Naive thymus-derived CD4-positive, alpha-beta T cell (primary cell): ENCODE data around the gene POLN. TPM values are rescaled to one million over a fixed set of nuclear protein-coding genes. Genes with fewer than 3 reads are reported as not detected.
A peak's percentile ranks its signal among the peaks of the same experiment; 100 is the strongest.

Source experiments
- ATAC-seq: fragments of 150-1000 bp; cut with Tn5 transposase; 2 replicates; pipeline ENCODE4 v1.10.0; 2021; ENCODE audit warnings: mild to moderate bottlenecking, moderate library complexity
- CTCF ChIA-PET: fragments of 350-600 bp; sonication (Branson Sonifier 250); formaldehyde crosslinking; loops from one replicate; lab custom pipeline; 2021; ENCODE audit warnings: antibody characterized with exemption; lab: Charles Lee
- POLR2A ChIA-PET: fragments of 350-600 bp; sonication (Branson Sonifier 250); formaldehyde crosslinking; loops from one replicate; lab custom pipeline; 2021; ENCODE audit warnings: antibody characterized with exemption, inconsistent platforms; lab: Charles Lee
- DNase-seq, 9 donors: peaks; one replicate each; pipeline versions ENCODE4 v3.0.0 to v3.0.0-alpha.2; 2020 to 2022; ENCODE audit warnings: mixed read lengths in 1 of 9
- H3K27ac ChIP-seq: one replicate; pipeline ENCODE4 v1.7.0; 2013; ENCODE audit warnings: mild to moderate bottlenecking, low read depth, low read length, moderate library complexity
- H3K27me3 ChIP-seq, 2 donors: one replicate each; pipeline ENCODE4 v1.7.0; 2013; ENCODE audit warnings: low read length in 2 of 2, mild to moderate bottlenecking in 2 of 2, moderate library complexity in 2 of 2; ENCODE audit not compliant: control insufficient read depth in 2 of 2, insufficient read depth in 2 of 2
- H3K36me3 ChIP-seq, 3 experiments: 1 replicate in 2 of 3; 2 replicates in 1 of 3; pipeline ENCODE4 v1.7.0; 2013; ENCODE audit warnings: low read length in 3 of 3, mild to moderate bottlenecking in 3 of 3, moderate library complexity in 1 of 3; ENCODE audit not compliant: insufficient read depth in 3 of 3, control insufficient read depth in 2 of 3
- H3K4me1 ChIP-seq, 2 donors: one replicate each; pipeline ENCODE4 v1.7.0; 2013; ENCODE audit warnings: low read length in 2 of 2, mild to moderate bottlenecking in 2 of 2, moderate library complexity in 1 of 2; ENCODE audit not compliant: control insufficient read depth in 2 of 2, insufficient read depth in 2 of 2
- H3K4me3 ChIP-seq: 2 replicates; pipeline ENCODE4 v1.7.0; 2013; ENCODE audit warnings: mild to moderate bottlenecking, low read length
- H3K9me3 ChIP-seq, 3 experiments: 1 replicate in 2 of 3; 2 replicates in 1 of 3; pipeline ENCODE4 v1.7.0; 2013; ENCODE audit warnings: low read length in 3 of 3; ENCODE audit not compliant: control insufficient read depth in 2 of 3
- H3K27ac Mint-ChIP-seq, 9 donors: one replicate each; pipeline ENCODE4 v1.8.0; 2020 to 2022; ENCODE audit warnings: mixed read lengths in 9 of 9, mild to moderate bottlenecking in 8 of 9, moderate library complexity in 5 of 9, inconsistent platforms in 2 of 9
- H3K27me3 Mint-ChIP-seq, 5 donors: one replicate each; pipeline ENCODE4 v1.8.0; 2021 to 2022; ENCODE audit warnings: mixed read lengths in 5 of 5, mild to moderate bottlenecking in 1 of 5
- H3K36me3 Mint-ChIP-seq, 5 donors: one replicate each; pipeline ENCODE4 v1.8.0; 2020 to 2022; ENCODE audit warnings: mixed read lengths in 5 of 5, mild to moderate bottlenecking in 3 of 5, inconsistent platforms in 1 of 5
- H3K4me1 Mint-ChIP-seq, 7 donors: one replicate each; pipeline ENCODE4 v1.8.0; 2020 to 2022; ENCODE audit warnings: mixed read lengths in 7 of 7, mild to moderate bottlenecking in 3 of 7, inconsistent platforms in 1 of 7
- H3K4me3 Mint-ChIP-seq, 10 donors: one replicate each; pipeline ENCODE4 v1.8.0; 2020 to 2022; ENCODE audit warnings: mild to moderate bottlenecking in 10 of 10, mixed read lengths in 10 of 10, moderate library complexity in 6 of 10, inconsistent platforms in 2 of 10
- H3K9me3 Mint-ChIP-seq, 11 donors: one replicate each; pipeline ENCODE4 v1.8.0; 2020 to 2022; ENCODE audit warnings: mixed read lengths in 11 of 11, mild to moderate bottlenecking in 4 of 11, inconsistent platforms in 1 of 11, moderate library complexity in 1 of 11
- intact Hi-C, 2 donors: fragments of 100-400 bp; cut with micrococcal nuclease; formaldehyde crosslinking; loops; one replicate each; pipeline ENCODE4 v1.15.1; 2023
- polyA plus RNA-seq, 2 donors: library from polyadenylated mRNA; unstranded; fragments of 300-500 nt; fragmentation: Illumina TruSeq; gene quantifications; one replicate each; pipeline ENCODE4 v1.2.3, GENCODE V29; 2021
- total RNA-seq, 6 experiments: library from RNA in 5 of 6; stranded (reverse) in 5 of 6; gene quantifications; 1 replicate in 5 of 6; 2 replicates in 1 of 6; pipeline ENCODE4 v1.2.3 and lab custom pipeline; 2021 to 2026

POLN gene
- total and polyA plus RNA-seq, 7 experiments from 2014 or later: 0.17 to 5.4 (median 2.9) TPM

- intact Hi-C loops: no loop called here
- Histone ChIP-seq H3K9me3 (no peaks in the 10 kb centered on the region), H3K36me3 (peaks cover 6 to 73% (median 6%) of the 10 kb centered on the region in 3 experiments), H3K27me3 (no peaks in the 10 kb centered on the region), H3K4me3 (no peak overlapping the region), H3K4me1 (no peaks in the 10 kb centered on the region), H3K27ac (no peak overlapping the region)
- POLR2A ChIA-PET: interaction anchor here (1.5 kb wide), 1 partner anchor 12 kb away, joined by 6 read pairs; the partner anchor contains the start of gene MXD4
- Mint-ChIP-seq H3K9me3 (no peaks in the 10 kb centered on the region), H3K4me1 (peaks cover under 1 to 5% (median under 1%) of the 10 kb centered on the region in 7 donors), H3K36me3 (peaks cover 0 to 9% (median 0%) of the 10 kb centered on the region in 5 donors), H3K27me3 (no peaks in the 10 kb centered on the region), H3K27ac (no peak overlapping the region), H3K4me3 (no peak overlapping the region)
- DNase-seq (peak in 1 of 9 donors; percentile 20), ATAC-seq (no peak)
- CTCF ChIA-PET: interaction anchor here (0.6 kb wide), 1 partner anchor 159 kb away, joined by 3 read pairs; no protein-coding TSS in a partner anchor
Observed at GRCh38 chr4:2250357-2251072, 8.6 kb upstream of the POLN start.

GRCh38 chr4:2249526-2250356 lies 7.8 kb upstream of the POLN start:
- Mint-ChIP-seq H3K27ac (peak overlapping the region in 1 of 9 donors; percentile 32), H3K36me3 (peaks cover 0 to 9% (median 0%) of the 10 kb centered on the region in 5 donors), H3K4me3 (no peak overlapping the region), H3K4me1 (peaks cover 8 to 13% (median 9%) of the 10 kb centered on the region in 7 donors), H3K9me3 (no peaks in the 10 kb centered on the region), H3K27me3 (no peaks in the 10 kb centered on the region)
- ATAC-seq (no peak), DNase-seq (no peak)
- H3K27me3 ChIP-seq: no peaks in the 10 kb centered on the region
- no peak overlapping the region for H3K27ac ChIP-seq
- POLR2A ChIA-PET: interaction anchor here (1.5 kb wide), 1 partner anchor 13 kb away, joined by 6 read pairs; the partner anchor contains the start of gene MXD4
- H3K4me3 ChIP-seq: no peak overlapping the region
- peaks cover 1 to 68% (median 6%) of the 10 kb centered on the region in 3 experiments for H3K36me3 ChIP-seq
- no peaks in the 10 kb centered on the region for H3K4me1 ChIP-seq
- H3K9me3 ChIP-seq: no peaks in the 10 kb centered on the region
- intact Hi-C loops: no loop called here
- CTCF ChIA-PET: interaction anchor here (0.6 to 2.0 kb wide), 2 partner anchors 30 to 159 kb away, joined by 3 to 4 read pairs; no protein-coding TSS in a partner anchor

GRCh38 chr4:2248821-2249261 lies 6.9 kb upstream of the POLN start:
- CTCF ChIA-PET: interaction anchor here (2.0 kb wide), 1 partner anchor 29 kb away, joined by 4 read pairs; no protein-coding TSS in a partner anchor
- DNase-seq (peak in 1 of 9 donors; percentile 18), ATAC-seq (no peak)
- Mint-ChIP-seq H3K9me3 (no peaks in the 10 kb centered on the region), H3K4me1 (peaks cover 10 to 16% (median 15%) of the 10 kb centered on the region in 7 donors), H3K27ac (peak overlapping the region in 1 of 9 donors; percentile 74), H3K4me3 (no peak overlapping the region), H3K27me3 (peaks cover 0 to 1% (median 0%) of the 10 kb centered on the region in 5 donors), H3K36me3 (peaks cover 0 to under 1% (median 0%) of the 10 kb centered on the region in 5 donors)
- no peaks in the 10 kb centered on the region for H3K27me3 ChIP-seq
- intact Hi-C loops: no loop called here
- H3K4me1 ChIP-seq: no peaks in the 10 kb centered on the region
- POLR2A ChIA-PET: no interaction called here
- H3K36me3 ChIP-seq: peaks cover 0 to 60% (median 0%) of the 10 kb centered on the region in 3 experiments
- no peaks in the 10 kb centered on the region for H3K9me3 ChIP-seq
- no peak overlapping the region for H3K4me3 ChIP-seq
- no peak overlapping the region for H3K27ac ChIP-seq

- CTCF ChIA-PET: interaction anchor here (0.6 to 2.0 kb wide), 2 partner anchors 9 to 28 kb away, joined by 3 to 4 read pairs; no protein-coding TSS in a partner anchor
- Mint-ChIP-seq H3K27me3 (peaks cover 0 to 6% (median 0%) of the 10 kb centered on the region in 5 donors), H3K4me3 (no peak overlapping the region), H3K9me3 (no peaks in the 10 kb centered on the region), H3K4me1 (peaks cover 16 to 22% (median 20%) of the 10 kb centered on the region in 7 donors), H3K27ac (no peak overlapping the region), H3K36me3 (no peaks in the 10 kb centered on the region)
- Histone ChIP-seq H3K4me3 (no peak overlapping the region), H3K9me3 (no peaks in the 10 kb centered on the region), H3K27ac (no peak overlapping the region), H3K4me1 (no peaks in the 10 kb centered on the region), H3K27me3 (no peaks in the 10 kb centered on the region), H3K36me3 (peaks cover 0 to 54% (median 0%) of the 10 kb centered on the region in 3 experiments)
- peak in 1 of 9 donors; percentile 17 for DNase-seq
- ATAC-seq: peak; percentile 8
- POLR2A ChIA-PET: interaction anchor here (0.8 kb wide), 1 partner anchor 16 kb away, joined by 3 read pairs; no protein-coding TSS in a partner anchor
- intact Hi-C loops: no loop called here
Observed at GRCh38 chr4:2248044-2248780, 6.3 kb upstream of the POLN start.

- Histone ChIP-seq H3K4me3 (no peak overlapping the region), H3K27me3 (no peaks in the 10 kb centered on the region), H3K4me1 (no peaks in the 10 kb centered on the region), H3K36me3 (peaks cover 0 to 48% (median 0%) of the 10 kb centered on the region in 3 experiments), H3K27ac (no peak overlapping the region), H3K9me3 (no peaks in the 10 kb centered on the region)
- ChIA-PET POLR2A (interaction anchor here (0.8 kb wide), 1 partner anchor 15 kb away, joined by 3 read pairs; no protein-coding TSS in a partner anchor), CTCF (interaction anchor here (2.0 kb wide), 1 partner anchor 27 kb away, joined by 4 read pairs; no protein-coding TSS in a partner anchor)
- Mint-ChIP-seq H3K4me3 (no peak overlapping the region), H3K27me3 (peaks cover 0 to 6% (median 0%) of the 10 kb centered on the region in 5 donors), H3K36me3 (no peaks in the 10 kb centered on the region), H3K4me1 (peaks cover 18 to 24% (median 20%) of the 10 kb centered on the region in 7 donors), H3K9me3 (no peaks in the 10 kb centered on the region), H3K27ac (no peak overlapping the region)
- intact Hi-C loops: no loop called here
- DNase-seq: peak in 1 of 9 donors; percentile 20
- no peak for ATAC-seq
Observed at GRCh38 chr4:2247128-2248043, 5.5 kb upstream of the POLN start.
